Measurements from ENCODE around the gene MAB21L2. TPM values are rescaled to one million over a fixed set of nuclear protein-coding genes. Genes with fewer than 3 reads are reported as not detected.

Gene MAB21L2
- total and polyA plus RNA-seq, 5 donors from 2014 or later = 0.14 to 0.17 TPM; not detected in 3

- peaks cover 0 to 8% (median 5%) of the 10 kb centered on the region in 4 donors for H3K4me1 Mint-ChIP-seq
- H3K36me3 Mint-ChIP-seq = peaks cover 25% of the 10 kb centered on the region
- no peaks in the 10 kb centered on the region for H3K9me3 ChIP-seq (ENCODE audit: control insufficient read depth in 2 of 2, low read length in 2 of 2)
- H3K27ac ChIP-seq (ENCODE audit: insufficient read depth, low read length, poor library complexity, severe bottlenecking) = no peak overlapping the region
- H3K27me3 Mint-ChIP-seq = no peaks in the 10 kb centered on the region
- no peaks in the 10 kb centered on the region for H3K4me1 ChIP-seq (ENCODE audit: control insufficient read depth, insufficient read depth, low read length, poor library complexity, severe bottlenecking)
- no peak overlapping the region for H3K4me3 ChIP-seq (ENCODE audit: low read depth, low read length)
- H3K27me3 ChIP-seq (ENCODE audit: control insufficient read depth, insufficient read depth, low read length) = no peaks in the 10 kb centered on the region
- no peak for ATAC-seq (ENCODE audit: low read depth in 2 of 2)
- peaks cover 0 to 2% (median 0%) of the 10 kb centered on the region in 7 donors for H3K9me3 Mint-ChIP-seq
- H3K36me3 ChIP-seq (ENCODE audit: control insufficient read depth, insufficient read depth, low read length) = no peaks in the 10 kb centered on the region
- no peak overlapping the region for H3K27ac Mint-ChIP-seq
- no peak for DNase-seq
- H3K4me3 Mint-ChIP-seq = no peak overlapping the region
These were observed 43.1 kb downstream of the MAB21L2 start for GRCh38 chr4:150625033-150625432.

GRCh38 chr4:150628073-150628472 lies 46.1 kb downstream of the MAB21L2 start:
- peaks cover 0 to 8% (median 6%) of the 10 kb centered on the region in 4 donors for H3K4me1 Mint-ChIP-seq
- ATAC-seq (ENCODE audit: low read depth in 2 of 2) (no peak), DNase-seq (no peak)
- peaks cover 14% of the 10 kb centered on the region for H3K36me3 Mint-ChIP-seq
- Histone ChIP-seq H3K9me3 (ENCODE audit: control insufficient read depth in 2 of 2, low read length in 2 of 2) (no peaks in the 10 kb centered on the region), H3K27me3 (ENCODE audit: control insufficient read depth, insufficient read depth, low read length) (no peaks in the 10 kb centered on the region), H3K4me1 (ENCODE audit: control insufficient read depth, insufficient read depth, low read length, poor library complexity, severe bottlenecking) (no peaks in the 10 kb centered on the region), H3K27ac (ENCODE audit: insufficient read depth, low read length, poor library complexity, severe bottlenecking) (no peak overlapping the region), H3K4me3 (ENCODE audit: low read depth, low read length) (no peak overlapping the region), H3K36me3 (ENCODE audit: control insufficient read depth, insufficient read depth, low read length) (no peaks in the 10 kb centered on the region)
- no peaks in the 10 kb centered on the region for H3K27me3 Mint-ChIP-seq
- no peak overlapping the region for H3K27ac Mint-ChIP-seq
- H3K4me3 Mint-ChIP-seq = no peak overlapping the region
- peaks cover 0 to 5% (median 2%) of the 10 kb centered on the region in 7 donors for H3K9me3 Mint-ChIP-seq

GRCh38 chr4:150632639-150633038 lies 50.7 kb downstream of the MAB21L2 start:
- no peak overlapping the region for H3K27ac Mint-ChIP-seq
- H3K36me3 ChIP-seq (ENCODE audit: control insufficient read depth, insufficient read depth, low read length) = peaks cover 2% of the 10 kb centered on the region
- H3K9me3 Mint-ChIP-seq = peaks cover 2 to 25% (median 9%) of the 10 kb centered on the region in 7 donors
- no peak overlapping the region for H3K27ac ChIP-seq (ENCODE audit: insufficient read depth, low read length, poor library complexity, severe bottlenecking)
- H3K27me3 ChIP-seq (ENCODE audit: control insufficient read depth, insufficient read depth, low read length) = no peaks in the 10 kb centered on the region
- no peak overlapping the region for H3K4me3 ChIP-seq (ENCODE audit: low read depth, low read length)
- H3K9me3 ChIP-seq (ENCODE audit: control insufficient read depth in 2 of 2, low read length in 2 of 2) = peaks cover 0 to 5% of the 10 kb centered on the region in 2 experiments
- no peak overlapping the region for H3K4me3 Mint-ChIP-seq
- H3K4me1 ChIP-seq (ENCODE audit: control insufficient read depth, insufficient read depth, low read length, poor library complexity, severe bottlenecking) = no peaks in the 10 kb centered on the region
- peaks cover 37% of the 10 kb centered on the region for H3K36me3 Mint-ChIP-seq
- no peak for DNase-seq
- ATAC-seq (ENCODE audit: low read depth in 2 of 2) = no peak
- no peaks in the 10 kb centered on the region for H3K27me3 Mint-ChIP-seq
- peaks cover 0 to 8% (median 6%) of the 10 kb centered on the region in 4 donors for H3K4me1 Mint-ChIP-seq

Data from CD4-positive, CD25-positive, alpha-beta regulatory T cell (primary cell).